Measurements from ENCODE around the gene ZNF385A.

The ZNF385A gene

DNA sequence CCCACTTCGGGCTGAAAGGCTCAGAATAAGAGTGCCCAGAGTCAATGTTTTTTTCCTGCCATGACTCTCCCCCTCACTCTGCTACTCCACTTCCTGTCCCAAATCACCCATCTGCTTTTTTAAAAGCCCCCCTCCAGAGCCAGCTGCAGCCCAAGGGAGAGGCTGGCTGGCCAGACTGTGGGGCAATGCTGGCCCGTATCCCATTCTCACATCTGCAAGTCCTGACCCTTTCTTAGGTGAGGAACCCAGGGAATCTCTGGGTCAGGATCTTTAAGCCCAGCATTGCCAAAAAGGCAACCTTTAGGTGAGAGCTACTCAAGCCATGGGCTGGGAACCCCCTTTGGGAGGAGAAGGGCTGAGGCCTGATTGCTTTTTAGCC, 36.2 kb upstream of the ZNF385A start:
- H3K9me3 ChIP-seq (ENCODE audit: control insufficient read depth, insufficient read depth, low read length), result no peaks in the 10 kb centered on the region
- H3K36me3 ChIP-seq (ENCODE audit: insufficient read depth, low read length), result no peaks in the 10 kb centered on the region
- peaks cover 29% of the 10 kb centered on the region for H3K4me1 ChIP-seq (ENCODE audit: insufficient read depth, low read length)
- H3K9ac ChIP-seq (ENCODE audit: low read depth, low read length), result no peak overlapping the region

DNA sequence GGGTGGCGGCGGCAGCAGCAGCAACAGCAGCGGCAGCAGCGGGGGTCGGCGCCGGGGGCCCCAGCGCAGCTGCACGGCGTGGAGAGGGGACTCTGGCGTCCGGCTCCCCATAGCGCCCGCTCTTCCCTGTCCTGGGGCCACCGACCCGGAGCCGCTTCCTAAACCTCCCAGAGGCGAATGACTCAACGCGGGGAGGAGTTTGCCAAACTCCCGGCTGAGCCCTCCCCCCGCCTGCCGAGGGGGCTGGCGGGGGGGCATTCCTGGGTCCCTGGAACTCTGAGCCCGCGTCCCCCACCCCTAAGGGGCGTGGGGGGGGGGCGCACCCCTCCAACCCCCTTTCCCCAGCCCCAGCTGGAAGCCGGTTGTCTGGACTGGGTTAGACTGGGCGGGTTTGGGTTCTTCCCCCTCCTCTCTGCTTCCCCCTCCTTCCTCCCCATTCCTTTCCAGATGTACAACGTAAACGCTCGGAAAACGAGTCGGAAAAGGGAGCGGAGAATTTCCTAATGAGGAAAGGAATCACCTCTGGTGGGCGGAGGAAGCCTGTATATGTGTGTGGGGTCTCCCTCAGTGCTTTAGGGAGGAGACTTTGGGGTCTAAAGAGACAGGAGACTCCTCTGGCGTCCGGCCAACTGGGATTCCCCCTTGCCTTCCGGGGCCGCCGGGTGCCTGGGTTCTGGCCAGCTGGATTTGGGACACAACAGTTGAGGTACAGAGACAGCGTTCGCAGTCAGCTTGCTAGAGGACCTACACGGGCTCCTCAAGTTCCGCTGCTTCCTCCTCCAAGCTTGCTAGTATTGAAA, 34.8 kb upstream of the ZNF385A start, which contains the start of gene ITGA5:
ITGA5 (minus strand) TSS at position 179 of the 800 bp plus-strand sequence; CDS start at position 111, 68 bp downstream.
- Histone ChIP-seq H3K9ac (ENCODE audit: low read depth, low read length) (peak within 1 kb of the TSS; percentile 78), H3K36me3 (ENCODE audit: insufficient read depth, low read length) (no peaks in the 10 kb centered on the region), H3K9me3 (ENCODE audit: control insufficient read depth, insufficient read depth, low read length) (no peaks in the 10 kb centered on the region), H3K4me1 (ENCODE audit: insufficient read depth, low read length) (peaks cover 29% of the 10 kb centered on the region)

DNA sequence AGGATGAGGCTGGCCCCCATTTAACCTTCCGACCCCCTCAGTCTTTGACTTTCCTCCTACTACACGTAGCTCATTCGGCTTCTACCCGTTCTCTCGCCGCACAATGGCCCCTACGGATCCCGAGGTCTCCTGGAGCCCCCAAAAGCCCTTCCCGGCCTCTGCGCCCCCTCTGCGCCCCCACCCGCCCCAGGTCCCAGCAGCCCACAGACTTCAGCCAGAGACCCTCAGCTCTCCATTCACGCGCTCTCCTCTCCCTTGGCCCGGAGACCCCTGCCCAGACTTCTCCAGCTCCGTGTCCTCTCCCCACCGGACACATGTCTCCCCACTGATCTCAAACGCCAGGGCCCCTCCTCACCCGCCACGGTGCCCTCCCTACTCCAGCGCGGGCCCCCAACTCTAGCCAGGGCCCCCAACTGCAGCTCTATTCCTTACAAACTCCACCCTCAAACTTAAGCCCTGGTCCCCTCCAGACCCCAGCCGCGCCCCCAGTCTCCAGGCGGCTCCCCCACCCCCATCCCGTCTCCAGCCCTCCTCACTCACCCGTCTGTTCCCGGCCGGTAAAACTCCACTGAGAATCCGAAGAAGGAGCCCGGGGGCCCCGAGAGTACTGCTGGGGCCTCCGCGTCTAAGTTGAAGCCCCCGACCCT, 34.0 kb upstream of the ZNF385A start:
- Histone ChIP-seq H3K9me3 (ENCODE audit: control insufficient read depth, insufficient read depth, low read length) (no peaks in the 10 kb centered on the region), H3K4me1 (ENCODE audit: insufficient read depth, low read length) (peaks cover 32% of the 10 kb centered on the region), H3K36me3 (ENCODE audit: insufficient read depth, low read length) (no peaks in the 10 kb centered on the region), H3K9ac (ENCODE audit: low read depth, low read length) (peak overlapping the region; percentile 78)

DNA sequence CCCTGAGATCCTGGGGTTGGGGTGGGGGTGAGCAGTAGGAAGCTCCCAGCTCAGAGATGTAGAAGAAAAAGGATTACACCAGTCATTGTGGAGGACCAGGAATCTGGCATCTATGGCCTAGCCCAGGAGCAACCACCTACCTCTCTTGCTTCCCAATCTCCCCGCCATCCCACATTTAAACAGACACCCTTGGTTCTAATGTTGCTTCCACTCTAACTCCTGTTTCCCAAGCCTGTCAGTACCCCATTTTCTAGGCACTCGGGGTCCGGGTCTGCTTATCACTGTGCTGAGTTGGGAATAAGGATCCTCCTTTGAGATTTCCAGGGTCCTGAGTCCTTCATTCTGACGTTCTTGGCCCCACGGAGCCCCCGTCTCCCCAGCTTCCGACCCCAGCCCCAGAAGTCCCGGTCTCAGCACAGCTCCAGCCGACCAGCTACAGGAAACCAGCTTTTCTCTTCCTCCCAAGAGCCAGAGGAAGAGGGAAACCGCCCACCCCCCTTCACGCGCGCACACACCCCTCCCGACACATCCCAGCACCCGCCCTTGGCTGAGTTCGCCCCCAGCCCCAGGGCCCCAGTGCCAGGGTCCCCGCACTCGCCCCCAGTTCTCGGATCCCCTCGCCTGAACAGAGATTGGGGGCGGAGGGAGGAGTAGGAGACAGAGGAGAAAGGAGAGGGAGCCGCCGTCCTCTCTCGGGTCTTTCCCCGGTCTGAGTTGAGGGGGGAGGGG, 33.3 kb upstream of the ZNF385A start:
- Histone ChIP-seq H3K36me3 (ENCODE audit: insufficient read depth, low read length) (no peaks in the 10 kb centered on the region), H3K9ac (ENCODE audit: low read depth, low read length) (peak overlapping the region; percentile 78), H3K4me1 (ENCODE audit: insufficient read depth, low read length) (peaks cover 35% of the 10 kb centered on the region), H3K9me3 (ENCODE audit: control insufficient read depth, insufficient read depth, low read length) (no peaks in the 10 kb centered on the region)

DNA sequence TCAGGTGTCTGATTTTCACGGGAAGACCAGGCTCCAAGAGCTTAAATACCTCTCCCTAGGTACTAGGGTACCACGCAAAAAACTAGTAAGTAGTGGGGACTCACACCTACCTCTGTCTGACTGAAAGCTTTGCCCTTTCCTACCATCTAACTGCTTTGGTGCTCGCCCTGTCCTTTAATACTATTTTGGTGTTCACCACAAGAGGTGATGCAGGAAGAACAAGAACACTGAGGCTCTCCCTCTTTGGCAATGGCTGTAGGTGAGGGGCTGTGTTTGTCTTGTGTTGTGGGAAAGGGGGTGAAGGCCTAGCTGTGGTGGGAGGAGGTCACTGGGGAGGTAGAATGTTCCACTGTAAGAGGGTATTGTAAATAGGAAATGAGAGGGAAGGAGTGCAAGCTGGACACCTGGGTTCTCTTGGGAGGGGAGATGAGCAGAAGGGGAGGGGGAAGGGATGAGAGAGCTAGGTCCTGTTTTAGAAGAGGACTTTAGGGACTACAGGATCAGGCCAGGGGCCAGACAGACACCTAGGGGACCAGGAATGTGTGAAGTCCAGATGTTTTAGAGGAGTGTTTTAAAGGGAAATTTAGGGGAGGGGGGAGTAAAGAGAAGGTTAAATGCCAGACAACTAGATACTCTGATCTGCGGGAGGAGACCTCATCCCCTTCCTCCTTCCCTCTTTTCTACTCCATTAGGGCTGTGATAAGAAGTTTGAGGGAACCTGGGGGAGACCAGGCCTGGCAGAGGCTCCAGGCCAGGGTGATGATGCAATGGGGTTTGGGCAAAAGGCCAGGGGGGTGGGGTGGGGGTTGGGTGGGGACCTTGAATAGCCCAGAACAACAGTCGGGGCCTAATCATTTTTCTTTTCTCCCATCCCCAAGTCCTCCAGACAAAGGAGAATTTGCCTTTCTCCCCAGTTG, 32.4 kb upstream of the ZNF385A start:
- Histone ChIP-seq H3K4me1 (ENCODE audit: insufficient read depth, low read length) (peaks cover 43% of the 10 kb centered on the region), H3K9ac (ENCODE audit: low read depth, low read length) (no peak overlapping the region), H3K36me3 (ENCODE audit: insufficient read depth, low read length) (no peaks in the 10 kb centered on the region), H3K9me3 (ENCODE audit: control insufficient read depth, insufficient read depth, low read length) (no peaks in the 10 kb centered on the region)

DNA sequence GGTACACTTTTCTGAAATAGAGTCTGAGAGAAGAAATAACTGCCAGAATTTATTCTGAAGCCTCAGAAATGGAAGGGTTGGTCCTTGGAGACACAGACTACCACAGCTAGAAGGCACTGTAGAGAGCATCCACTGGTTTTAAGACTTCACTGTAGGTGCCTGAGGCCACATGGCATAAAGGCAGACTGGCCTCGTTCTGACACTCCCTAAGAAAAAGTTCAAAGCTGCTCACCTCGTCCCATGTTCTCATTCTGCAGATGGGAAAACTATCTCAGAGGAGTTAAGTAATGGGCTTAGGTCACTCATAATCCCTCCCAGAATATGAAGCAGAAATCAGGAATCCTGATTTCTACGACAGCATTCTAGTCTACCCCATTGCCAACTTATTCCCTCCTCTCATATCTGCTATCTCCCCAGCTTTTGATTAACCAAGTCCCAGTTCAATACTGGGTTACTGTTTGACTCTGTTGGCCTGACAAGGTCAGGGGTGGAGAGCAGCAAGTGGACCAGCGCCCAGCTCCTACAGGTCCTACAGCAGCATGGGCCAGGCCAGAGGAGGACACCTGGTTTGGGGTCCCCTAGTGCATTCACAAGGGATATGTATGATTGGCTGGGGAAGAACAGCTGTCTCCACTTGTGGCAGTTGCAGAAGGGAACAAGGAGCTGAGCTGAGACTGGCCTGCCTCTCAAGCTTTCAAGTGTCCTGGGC, 30.8 kb upstream of the ZNF385A start:
- no peaks in the 10 kb centered on the region for H3K36me3 ChIP-seq (ENCODE audit: insufficient read depth, low read length)
- peaks cover 37% of the 10 kb centered on the region; the same call in 1 of the 2 replicates for H3K4me1 ChIP-seq (ENCODE audit: insufficient read depth, low read length)
- no peaks in the 10 kb centered on the region for H3K9me3 ChIP-seq (ENCODE audit: control insufficient read depth, insufficient read depth, low read length)
- no peak overlapping the region for H3K9ac ChIP-seq (ENCODE audit: low read depth, low read length)

DNA sequence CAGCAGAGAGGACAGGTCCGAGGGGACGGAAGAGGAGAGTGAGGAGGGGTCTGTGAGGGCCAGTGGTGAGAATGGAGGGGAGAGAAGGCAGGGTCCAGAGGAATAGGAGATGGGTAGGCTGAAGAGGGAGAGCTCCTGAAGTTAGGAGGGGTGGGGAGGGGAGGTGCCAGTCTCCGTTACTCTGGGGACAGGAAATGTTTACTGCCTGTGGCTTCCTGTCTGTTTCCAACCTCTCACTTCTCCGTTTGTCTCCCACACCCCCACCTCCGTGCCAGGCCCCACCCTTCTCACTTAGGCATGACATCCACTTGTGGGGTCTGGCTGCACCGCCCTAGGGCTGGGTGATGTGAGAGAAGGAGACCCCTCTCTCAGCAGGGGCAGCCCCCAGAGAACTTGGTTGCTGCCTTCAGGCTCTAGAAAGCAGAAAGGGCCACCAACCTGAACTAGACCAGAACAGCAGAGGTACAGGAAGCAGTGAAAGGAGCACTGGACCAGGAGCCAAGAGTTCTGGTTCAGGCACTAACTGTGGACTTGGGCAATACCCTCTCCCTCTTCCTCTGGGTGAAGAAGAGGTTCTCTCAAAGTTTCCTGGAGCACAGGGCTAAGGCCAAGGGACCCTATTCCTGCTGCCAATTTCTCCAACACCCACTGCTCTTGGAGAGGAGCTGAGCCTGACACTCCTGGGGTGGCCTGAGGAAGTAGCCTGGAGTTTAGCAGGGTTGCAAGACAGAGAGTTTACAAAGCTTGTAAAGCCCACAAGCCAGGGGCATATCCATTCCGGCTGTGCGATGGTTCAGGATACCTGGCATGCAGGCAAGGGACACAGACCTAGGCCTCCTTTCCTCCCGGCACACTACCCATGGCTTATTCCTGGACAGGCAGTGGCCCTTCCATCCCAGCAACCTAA, 29.0 kb upstream of the ZNF385A start:
- H3K9ac ChIP-seq (ENCODE audit: low read depth, low read length), result no peak overlapping the region
- H3K36me3 ChIP-seq (ENCODE audit: insufficient read depth, low read length), result no peaks in the 10 kb centered on the region
- H3K9me3 ChIP-seq (ENCODE audit: control insufficient read depth, insufficient read depth, low read length), result no peaks in the 10 kb centered on the region
- peaks cover 29% of the 10 kb centered on the region; the same call in 1 of the 2 replicates for H3K4me1 ChIP-seq (ENCODE audit: insufficient read depth, low read length)

DNA sequence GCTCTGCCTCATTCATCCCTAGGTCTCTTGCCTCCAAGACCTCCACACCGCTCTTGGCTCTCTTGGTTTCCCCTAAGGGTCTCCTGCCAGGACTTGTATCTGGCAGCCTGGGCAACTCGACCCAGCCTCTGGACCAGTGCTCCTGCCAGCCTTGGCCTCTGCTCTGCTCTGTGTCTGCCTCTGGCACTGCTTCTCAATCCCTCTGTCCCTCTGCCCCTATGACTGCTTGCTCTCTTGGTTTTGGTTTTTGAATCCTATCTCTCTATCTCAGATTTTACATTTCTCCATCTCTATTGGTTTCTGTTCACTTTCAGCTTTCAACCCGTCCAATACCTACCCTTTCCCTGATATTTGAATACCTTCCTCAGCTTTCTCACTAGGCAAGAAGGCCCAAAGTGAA, 28.3 kb upstream of the ZNF385A start:
- H3K36me3 ChIP-seq (ENCODE audit: insufficient read depth, low read length), result no peaks in the 10 kb centered on the region; the same call in 1 of the 2 replicates
- no peak overlapping the region for H3K9ac ChIP-seq (ENCODE audit: low read depth, low read length)
- peaks cover 28% of the 10 kb centered on the region; the same call in 1 of the 2 replicates for H3K4me1 ChIP-seq (ENCODE audit: insufficient read depth, low read length)
- H3K9me3 ChIP-seq (ENCODE audit: control insufficient read depth, insufficient read depth, low read length), result no peaks in the 10 kb centered on the region

DNA sequence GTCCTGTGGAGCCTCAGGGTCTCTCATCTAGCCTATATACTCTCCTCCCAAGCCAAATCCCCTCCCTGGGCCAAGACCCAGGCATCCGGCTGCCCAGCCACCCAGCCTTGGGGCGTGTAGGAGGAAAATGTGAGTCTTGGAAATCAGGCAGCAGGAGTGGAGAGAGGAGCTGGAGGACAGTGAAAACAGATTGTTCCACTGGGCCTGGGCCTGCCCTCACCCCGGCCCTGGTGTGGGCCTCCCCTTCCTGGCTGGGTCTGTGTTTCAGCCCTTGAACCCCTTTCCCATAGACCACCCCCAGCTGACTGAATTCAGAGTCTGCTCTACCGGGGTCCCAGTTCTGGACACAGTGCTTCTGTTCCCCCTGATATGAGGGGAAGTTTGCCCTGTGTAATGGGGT, 27.8 kb upstream of the ZNF385A start:
- Histone ChIP-seq H3K36me3 (ENCODE audit: insufficient read depth, low read length) (no peaks in the 10 kb centered on the region; the same call in 1 of the 2 replicates), H3K9me3 (ENCODE audit: control insufficient read depth, insufficient read depth, low read length) (no peaks in the 10 kb centered on the region), H3K9ac (ENCODE audit: low read depth, low read length) (no peak overlapping the region), H3K4me1 (ENCODE audit: insufficient read depth, low read length) (peaks cover 24% of the 10 kb centered on the region; the same call in 1 of the 2 replicates)

DNA sequence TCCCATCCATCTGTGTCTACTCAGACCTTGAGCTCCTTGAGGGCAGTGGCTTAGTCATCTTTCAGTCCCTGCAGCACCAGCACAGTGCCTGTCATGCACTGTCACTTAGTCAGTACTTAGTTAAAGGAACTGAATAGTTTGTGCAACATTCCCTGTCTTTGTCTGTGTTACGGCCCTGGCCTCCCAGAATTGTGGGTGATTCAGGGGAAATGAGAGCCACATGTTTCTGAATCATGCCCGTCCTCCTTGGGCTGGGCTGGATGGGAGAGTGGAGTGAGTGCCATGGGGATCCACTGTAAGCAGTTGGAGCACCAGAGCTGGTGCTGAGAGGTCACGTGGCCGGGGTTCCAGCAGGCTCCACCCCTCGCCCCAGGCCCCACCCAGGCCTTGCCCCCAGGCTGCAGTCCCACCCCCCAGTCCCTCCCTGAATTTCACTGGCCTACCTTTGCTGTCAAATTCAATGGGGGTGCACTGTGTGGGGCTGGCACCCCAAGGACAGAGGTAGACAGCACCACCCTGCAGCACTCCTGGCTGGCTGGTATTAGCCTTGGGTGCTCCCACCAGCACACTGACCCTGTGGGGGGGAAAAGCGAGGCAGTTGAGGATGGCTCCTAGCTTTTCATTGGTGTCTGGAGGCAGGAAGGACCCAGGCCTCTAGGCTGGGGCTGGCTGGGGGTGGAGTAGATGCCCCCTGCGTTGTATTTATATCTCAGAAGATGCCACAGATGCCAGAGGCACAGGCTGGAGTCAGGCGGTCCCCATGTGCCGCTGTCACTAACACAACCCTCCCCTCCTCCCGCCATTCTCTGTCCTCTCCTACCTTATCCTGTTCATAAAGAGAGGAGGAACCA, 27.1 kb upstream of the ZNF385A start:
- peaks cover 21% of the 10 kb centered on the region; the same call in 1 of the 2 replicates for H3K4me1 ChIP-seq (ENCODE audit: insufficient read depth, low read length)
- H3K9ac ChIP-seq (ENCODE audit: low read depth, low read length), result no peak overlapping the region
- H3K36me3 ChIP-seq (ENCODE audit: insufficient read depth, low read length), result no peaks in the 10 kb centered on the region; the same call in 1 of the 2 replicates
- no peaks in the 10 kb centered on the region for H3K9me3 ChIP-seq (ENCODE audit: control insufficient read depth, insufficient read depth, low read length)

DNA sequence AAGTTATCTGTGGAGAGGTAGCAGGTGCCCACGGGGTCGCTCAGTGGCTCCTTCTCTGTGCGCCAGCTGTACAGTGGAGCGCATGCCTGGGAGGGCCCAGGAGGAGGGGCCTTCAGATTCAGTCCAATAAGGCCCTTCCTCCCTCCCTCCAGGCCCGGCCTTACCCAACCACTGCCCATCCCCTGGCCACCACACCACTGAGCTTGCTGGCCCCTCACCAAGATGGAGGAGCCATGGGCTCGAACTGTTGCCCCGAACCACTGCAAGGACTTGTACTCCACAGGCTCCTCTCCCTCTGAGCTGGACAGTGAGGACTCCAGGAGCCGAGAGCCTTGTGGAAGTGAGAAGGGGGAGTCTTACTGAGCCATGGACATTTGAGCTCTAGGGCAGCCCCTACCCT, 24.7 kb upstream of the ZNF385A start:
- H3K4me1 ChIP-seq (ENCODE audit: insufficient read depth, low read length), result peaks cover 21% of the 10 kb centered on the region; the same call in 1 of the 2 replicates
- no peak overlapping the region for H3K9ac ChIP-seq (ENCODE audit: low read depth, low read length)
- H3K36me3 ChIP-seq (ENCODE audit: insufficient read depth, low read length), result no peaks in the 10 kb centered on the region; the same call in 1 of the 2 replicates
- no peaks in the 10 kb centered on the region for H3K9me3 ChIP-seq (ENCODE audit: control insufficient read depth, insufficient read depth, low read length)
